Activated CD8-positive, alpha-beta memory T cell treated with anti-CD3 and anti-CD28 coated beads, Interleukin-2, amount 50 U/mL, for 1 hour (primary cell): ENCODE measurements around the gene AGPAT2.

Experiments used
- DNase-seq: peaks from one replicate; pipeline ENCODE4 v3.0.0-alpha.2; 2020; ENCODE audit errors: extremely low read depth

Gene AGPAT2

GRCh38 chr9:136688274-136689107 is 1.2 kb upstream of the AGPAT2 start:
- no peak for DNase-seq

GRCh38 chr9:136687721-136688223 is 515 bp upstream of the AGPAT2 start:
- no peak for DNase-seq

GRCh38 chr9:136686534-136686793 is 793 bp downstream of the AGPAT2 start:
- no peak for DNase-seq

GRCh38 chr9:136685790-136686533 is 1.3 kb downstream of the AGPAT2 start:
- no peak for DNase-seq

GRCh38 chr9:136685216-136685615 is 2.0 kb downstream of the AGPAT2 start:
- DNase-seq = no peak

GRCh38 chr9:136684799-136685198 is 2.5 kb downstream of the AGPAT2 start:
- DNase-seq = no peak

GRCh38 chr9:136684339-136684738 is 2.9 kb downstream of the AGPAT2 start:
- no peak for DNase-seq

GRCh38 chr9:136683755-136684154 is 3.5 kb downstream of the AGPAT2 start:
- no peak for DNase-seq

- DNase-seq = no peak
These were observed 4.0 kb downstream of the AGPAT2 start for GRCh38 chr9:136683173-136683745.

- no peak for DNase-seq
These were observed 4.5 kb downstream of the AGPAT2 start for GRCh38 chr9:136682710-136683109.

- no peak for DNase-seq
These were observed 5.1 kb downstream of the AGPAT2 start for GRCh38 chr9:136681945-136682699.

GRCh38 chr9:136681029-136681428 is 6.2 kb downstream of the AGPAT2 start:
- DNase-seq = no peak

- DNase-seq = no peak
These were observed 7.8 kb downstream of the AGPAT2 start for GRCh38 chr9:136679431-136679941.

- no peak for DNase-seq
These were observed 8.6 kb downstream of the AGPAT2 start for GRCh38 chr9:136678624-136679023.

- no peak for DNase-seq
These were observed 9.2 kb downstream of the AGPAT2 start for GRCh38 chr9:136678034-136678433.

- DNase-seq = no peak
These were observed 10.2 kb downstream of the AGPAT2 start for GRCh38 chr9:136676920-136677686.

GRCh38 chr9:136676297-136676794 is 10.9 kb downstream of the AGPAT2 start:
- DNase-seq = no peak

- DNase-seq = no peak
These were observed 11.6 kb downstream of the AGPAT2 start for GRCh38 chr9:136675477-136676296.

GRCh38 chr9:136674786-136675349 is 12.4 kb downstream of the AGPAT2 start:
- DNase-seq = no peak
